GM18520 (cell line): ENCODE data around the gene HERC4.

Source experiments
- ATAC-seq: cut with Tn5 transposase; IDR thresholded peaks from one replicate; pipeline ENCODE4 v1.9.1; 2021; ENCODE audit not compliant: unreplicated experiment

Gene HERC4

DNA sequence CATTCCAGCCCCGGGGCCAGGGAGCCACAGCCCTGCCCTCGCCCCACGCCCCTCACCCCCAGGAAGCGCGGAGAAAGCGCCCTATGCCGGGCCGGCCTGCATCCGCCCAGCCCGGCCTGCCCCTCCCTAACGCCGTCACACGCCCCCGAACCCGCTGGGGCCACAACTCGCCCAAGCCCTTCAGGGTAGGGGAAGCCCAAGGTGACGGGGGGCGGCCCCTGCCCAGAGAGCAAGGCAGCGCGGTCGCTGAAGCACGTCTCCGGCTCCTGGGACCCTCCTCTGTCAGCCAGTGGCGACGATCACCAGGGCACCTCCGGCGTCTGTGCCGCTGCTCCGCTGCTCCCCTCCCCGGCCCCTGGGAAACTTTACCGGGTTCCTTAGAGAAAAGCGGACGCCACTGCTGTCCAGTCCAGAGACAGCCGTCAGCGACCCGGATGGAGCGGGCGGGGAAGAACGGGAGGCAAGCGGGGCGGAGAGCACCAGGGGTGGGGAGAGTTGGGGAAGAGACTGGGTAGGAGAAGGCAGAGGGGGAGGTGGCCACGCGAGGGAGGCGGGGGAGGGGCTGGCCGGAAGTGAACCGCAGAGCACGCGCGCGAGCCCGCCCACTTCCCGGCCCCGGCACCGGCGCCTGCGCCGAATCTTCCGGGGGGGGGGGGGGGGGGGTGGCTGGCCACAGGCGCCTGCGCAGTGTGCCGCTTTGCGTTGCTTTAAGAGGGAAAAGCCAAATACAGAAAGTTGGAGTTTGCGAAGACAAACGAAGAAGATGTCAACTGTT, at the start of gene HERC4:
Gene HERC4 (minus strand): TSS at position 509 of the 775 bp plus-strand sequence. CDS start 2,175 bp downstream, outside the sequence.
- peak; percentile 76 for ATAC-seq

DNA sequence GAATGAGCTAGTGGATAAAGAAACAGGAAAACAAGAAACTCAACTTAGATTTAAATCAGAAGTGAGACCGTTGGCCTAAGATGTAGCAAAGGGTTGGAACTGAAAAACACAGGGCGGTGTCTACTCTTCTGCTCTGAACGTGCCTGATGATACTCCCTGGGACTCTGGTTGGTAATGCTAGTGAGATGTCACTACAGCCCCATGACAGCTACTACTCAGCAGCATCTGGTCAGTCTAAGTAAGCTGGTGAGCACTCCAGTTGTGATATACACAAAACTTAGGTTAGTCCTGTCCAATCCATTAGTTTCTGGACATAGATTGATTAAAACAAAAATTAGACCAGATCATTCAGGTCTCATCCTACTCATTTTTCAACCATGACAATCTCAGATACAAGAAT, 49.6 kb upstream of the HERC4 start:
- no peak for ATAC-seq

DNA sequence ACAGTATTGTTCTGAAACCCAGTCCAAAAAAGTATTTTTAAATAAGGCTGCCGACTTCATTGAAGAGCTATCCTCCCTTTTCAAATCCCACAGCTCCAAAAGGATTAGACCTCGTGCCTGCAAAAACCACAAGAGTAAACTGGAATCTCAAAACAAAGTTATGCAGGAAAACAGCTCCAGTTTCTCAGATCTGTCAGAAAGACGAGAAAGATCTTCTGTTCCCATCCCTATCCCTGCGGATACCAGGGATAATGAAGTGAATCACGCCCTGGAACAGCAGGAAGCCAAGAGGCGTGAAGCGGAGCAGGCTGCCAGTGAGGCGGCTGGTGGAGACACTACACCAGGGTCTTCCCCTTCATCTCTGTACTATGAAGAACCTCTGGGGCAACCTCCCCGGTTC, 46.8 kb upstream of the HERC4 start:
- no peak for ATAC-seq

- ATAC-seq: no peak
Observed at GRCh38 chr10:68121020-68121743, 46.1 kb upstream of the HERC4 start.

GRCh38 chr10:68118657-68119056, 43.6 kb upstream of the HERC4 start:
- no peak for ATAC-seq

DNA sequence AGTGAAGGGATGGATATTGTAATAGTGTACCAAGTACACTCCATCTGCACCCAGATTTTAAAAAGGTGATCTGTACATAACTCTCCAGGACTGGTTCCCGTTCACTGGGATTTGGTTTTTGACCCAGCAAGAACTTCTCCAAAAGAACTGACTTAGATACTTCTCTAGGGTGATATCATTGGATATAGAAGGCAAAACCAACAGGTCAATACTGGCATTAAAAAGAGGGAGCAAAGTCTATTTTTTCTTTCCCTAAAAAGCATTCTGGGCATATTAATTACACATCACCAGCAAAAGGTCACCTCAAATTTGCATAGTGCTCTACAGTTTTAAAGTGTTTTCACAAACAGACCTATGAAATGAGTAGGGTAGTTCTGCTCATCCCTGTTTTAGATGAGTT, 37.8 kb upstream of the HERC4 start:
- no peak for ATAC-seq

GRCh38 chr10:68111584-68111983, 36.5 kb upstream of the HERC4 start:
- no peak for ATAC-seq

GRCh38 chr10:68110027-68110426, 34.9 kb upstream of the HERC4 start:
- no peak for ATAC-seq

- ATAC-seq: no peak
Observed at GRCh38 chr10:68109331-68109730, 34.2 kb upstream of the HERC4 start, which contains the start of gene MYPN. Gene MYPN, plus strand, starts transcription at chr10:68109488. Its CDS starts 11,951 bp downstream, at chr10:68121439.

- no peak for ATAC-seq
Observed at GRCh38 chr10:68108653-68109052, 33.6 kb upstream of the HERC4 start.

DNA sequence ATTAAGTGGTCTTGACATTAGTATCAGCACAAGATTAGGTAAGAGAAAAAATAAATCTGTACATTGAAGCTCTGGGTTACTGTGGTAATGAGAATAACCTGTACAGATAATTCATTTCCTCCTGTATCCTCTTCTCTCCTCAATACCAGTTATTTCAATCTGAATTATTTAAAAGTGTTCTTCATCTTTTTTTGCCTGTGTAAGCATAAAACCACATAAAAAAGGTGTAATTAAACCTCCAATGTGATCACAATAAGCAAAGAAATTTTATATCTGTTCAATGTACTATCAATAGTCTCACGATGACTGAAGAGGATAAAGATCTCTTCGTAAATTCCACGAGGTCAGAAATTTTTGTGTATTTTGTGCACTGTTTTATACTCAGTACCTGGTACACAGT, 33.0 kb upstream of the HERC4 start:
- no peak for ATAC-seq

- no peak for ATAC-seq
Observed at GRCh38 chr10:68107651-68108050, 32.6 kb upstream of the HERC4 start.

- no peak for ATAC-seq
Observed at GRCh38 chr10:68106656-68107055, 31.6 kb upstream of the HERC4 start.

GRCh38 chr10:68105820-68106219, 30.7 kb upstream of the HERC4 start:
- no peak for ATAC-seq

DNA sequence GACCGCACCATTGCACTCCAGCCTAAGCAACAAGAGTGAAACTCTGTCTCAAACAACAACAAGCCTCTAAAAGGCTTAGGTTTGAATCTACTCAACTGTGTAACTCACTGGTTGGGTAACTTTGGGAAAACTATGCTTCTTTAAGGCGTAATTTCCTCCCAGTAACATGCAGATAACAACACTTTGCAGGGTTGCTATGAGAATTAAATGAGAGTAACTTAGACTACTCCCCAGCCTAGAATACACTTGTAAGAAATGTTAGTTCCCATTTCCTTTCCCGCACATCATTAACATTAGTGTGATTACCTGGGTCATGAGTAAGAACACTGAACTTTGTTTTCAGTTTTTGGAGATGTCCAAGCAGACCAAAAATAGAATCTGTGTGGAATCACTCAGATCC, 28.8 kb upstream of the HERC4 start:
- no peak for ATAC-seq

DNA sequence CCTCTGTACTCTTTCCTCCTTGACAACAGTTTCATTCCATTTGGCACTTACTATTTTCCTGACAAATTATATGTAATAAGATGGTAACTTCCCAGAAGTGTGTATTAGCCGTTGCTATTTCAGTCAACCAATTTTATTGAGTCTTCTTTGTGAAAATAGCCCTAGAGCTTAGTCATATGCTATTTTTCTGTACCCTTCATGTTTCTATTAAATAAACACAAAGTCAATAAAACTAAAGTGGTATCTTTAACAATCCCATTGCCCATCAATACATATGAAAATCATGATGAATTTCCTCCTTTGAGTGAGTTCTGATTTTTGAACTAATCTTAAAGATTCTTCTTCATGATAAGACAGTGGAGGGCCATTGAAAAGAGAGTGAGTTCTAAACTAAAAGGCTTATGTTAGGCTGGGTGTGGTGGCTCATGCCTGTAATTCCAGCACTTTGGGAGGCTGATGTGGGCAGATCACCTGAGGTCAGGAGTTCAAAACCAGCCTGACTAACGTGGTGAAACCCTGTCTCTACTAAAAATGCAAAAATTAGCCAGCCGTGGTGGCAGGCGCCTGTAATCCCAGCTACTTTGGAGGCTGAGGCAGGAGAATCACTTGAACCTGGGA, 28.3 kb upstream of the HERC4 start:
- no peak for ATAC-seq

- ATAC-seq: no peak
Observed at GRCh38 chr10:68101066-68101465, 26.0 kb upstream of the HERC4 start.

GRCh38 chr10:68099736-68100135, 24.7 kb upstream of the HERC4 start:
- ATAC-seq: no peak

DNA sequence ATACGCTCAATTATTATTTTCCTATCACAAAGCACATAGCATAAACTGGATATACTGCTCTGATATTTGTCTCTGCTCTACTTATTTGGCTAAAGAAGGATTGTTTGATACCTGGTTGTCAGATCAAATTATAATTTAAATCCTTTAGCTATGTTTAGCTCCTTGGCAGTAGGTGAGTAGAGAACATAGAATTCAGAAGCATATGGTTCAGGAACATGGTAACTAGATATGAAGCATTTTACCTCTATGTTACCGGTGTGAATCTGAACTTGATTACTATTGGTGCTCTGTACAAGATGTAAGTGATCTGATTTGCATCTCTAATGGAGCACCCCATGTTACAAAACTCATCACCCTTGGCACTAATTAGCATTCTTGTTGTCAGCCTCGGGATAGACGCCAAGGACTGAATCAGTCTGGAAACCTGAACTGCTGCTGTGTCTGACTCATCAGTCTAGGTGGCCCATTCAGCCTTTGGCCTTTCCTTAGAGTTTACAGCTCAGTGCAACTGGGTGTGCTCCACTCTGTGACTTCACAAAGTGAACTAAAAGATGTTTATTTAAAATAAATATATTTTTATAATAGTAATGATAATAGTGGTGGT, 21.9 kb upstream of the HERC4 start:
- ATAC-seq: no peak

DNA sequence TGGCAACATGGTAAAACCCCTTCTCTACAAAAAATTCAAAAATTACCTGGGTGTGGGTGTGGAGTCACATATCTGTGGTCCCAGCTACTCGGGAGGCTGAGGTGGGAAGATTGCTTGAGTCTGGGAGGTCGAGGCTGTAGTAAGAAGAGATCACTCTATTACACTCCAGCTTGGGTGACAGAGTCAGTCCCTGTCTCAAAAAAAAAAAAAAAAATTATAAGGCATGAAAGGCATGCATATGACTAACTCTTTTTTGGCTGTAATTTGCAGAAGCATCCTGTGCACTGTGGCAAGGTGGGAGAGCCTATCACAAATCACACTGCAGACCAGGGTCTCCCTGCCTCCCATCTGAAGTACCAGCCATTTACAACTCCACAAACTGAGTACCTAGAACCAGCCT, 20.1 kb upstream of the HERC4 start:
- no peak for ATAC-seq

DNA sequence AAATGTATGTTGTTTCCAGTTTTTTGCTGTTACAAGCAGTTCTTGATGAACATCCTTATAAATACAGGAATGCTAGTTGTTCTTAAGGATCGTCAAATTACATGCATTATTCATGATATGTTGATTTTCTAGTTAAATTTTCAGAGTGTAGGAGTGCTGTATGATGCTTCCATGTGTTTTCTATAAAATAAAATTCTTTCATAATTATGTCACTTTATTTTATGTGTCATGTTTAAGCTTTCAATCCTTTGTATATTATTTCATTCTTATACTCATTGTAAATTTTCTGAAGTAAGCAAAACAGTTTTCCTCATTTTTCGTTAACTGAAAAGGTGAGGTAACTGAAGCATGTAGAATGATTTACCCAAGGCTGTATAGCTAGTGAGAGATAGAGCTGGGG, 17.4 kb upstream of the HERC4 start:
- no peak for ATAC-seq

GRCh38 chr10:68090586-68090985, 15.5 kb upstream of the HERC4 start:
- ATAC-seq: no peak
